GM12878 (cell line): Measurements from ENCODE around the gene EPX. TPM values are rescaled to one million over a fixed set of nuclear protein-coding genes. Genes with fewer than 3 reads are reported as not detected.

Source experiments
- ATF7 ChIP-seq: fragments of 450-650 bp; IDR thresholded peaks from 2 replicates; pipeline ENCODE4 v1.6.1; 2016; ENCODE audit warnings: low read depth, mild to moderate bottlenecking
- CEBPZ ChIP-seq: fragments of 150-350 bp; IDR thresholded peaks from 2 replicates; pipeline ENCODE4 v1.6.1; 2016; ENCODE audit warnings: low read depth, low read length
- CHD4 ChIP-seq: fragments of 200-600 bp; sonication (generic); IDR thresholded peaks from 2 replicates; pipeline ENCODE4 v1.6.1; 2016; ENCODE audit warnings: mild to moderate bottlenecking
- E4F1 ChIP-seq: fragments of 450-650 bp; IDR thresholded peaks from 2 replicates; pipeline ENCODE4 v1.6.1; 2018; ENCODE audit warnings: borderline replicate concordance, mild to moderate bottlenecking; ENCODE audit not compliant: partially characterized antibody
- IKZF2 ChIP-seq, 2 experiments: fragments of 450-650 bp; IDR thresholded peaks; 2 replicates each; pipeline ENCODE4 v1.6.1; 2017; ENCODE audit warnings: mild to moderate bottlenecking in 2 of 2, moderate library complexity in 2 of 2
- JUND ChIP-seq: IDR thresholded peaks from 2 replicates; pipeline ENCODE4 v1.6.1; 2012; ENCODE audit warnings: low read depth, mild to moderate bottlenecking, low read length, improper control_type of control experiment, moderate library complexity
- SUPT20H ChIP-seq: IDR thresholded peaks from 2 replicates; pipeline ENCODE4 v1.6.1; 2011; ENCODE audit warnings: low read depth, mild to moderate bottlenecking, low read length, moderate library complexity, borderline replicate concordance; ENCODE audit not compliant: control insufficient read depth
- USF2 ChIP-seq: IDR thresholded peaks from 2 replicates; pipeline ENCODE4 v1.6.1; 2011; ENCODE audit warnings: low read depth, low read length, improper control_type of control experiment, borderline replicate concordance
- polyA plus RNA-seq, 11 experiments: library from polyadenylated mRNA; depleted of rRNA in 4 of 11; unstranded in 6 of 11; stranded (reverse) in 5 of 11; fragments of >200 nt; fragmentation: Nextera tagmentation in 4 of 11; fragmentation: Illumina TruSeq in 1 of 11; extraction: Ambion mirVana in 4 of 11; extraction: Trizol in 1 of 11; gene quantifications; 1 replicate in 1 of 11; 2 replicates in 10 of 11; pipeline versions ENCODE4 v1.2.1 to v1.2.3, GENCODE V29; 2011 to 2016; ENCODE audit warnings: inconsistent platforms in 2 of 11, missing spikeins in 2 of 11, low read depth in 1 of 11
- total RNA-seq, 4 experiments: library from RNA; depleted of rRNA in 3 of 4; stranded (reverse); fragments of >200 nt in 3 of 4; fragmentation: Illumina TruSeq in 1 of 4; extraction: Trizol in 1 of 4; gene quantifications; 2 replicates each; pipeline versions ENCODE4 v1.2.1 to v1.2.3, GENCODE V29; 2013 to 2021

Gene EPX
- total and polyA plus RNA-seq, 10 of the 15 experiments (the other 5 are each of a cell fraction or from before 2014, with no cell fraction given): 0.03 TPM; not detected in 9

- no peak for TF ChIP-seq SUPT20H
- TF ChIP-seq USF2: no peak
- no peak for TF ChIP-seq JUND
- no peak for TF ChIP-seq CHD4
- TF ChIP-seq IKZF2 (IDR thresholded peaks at IDR 0.05): no peak
- TF ChIP-seq ATF7: no peak
- no peak for TF ChIP-seq CEBPZ
- TF ChIP-seq E4F1: no peak
Measured at GRCh38 chr17:58150394-58150793, 42.1 kb upstream of the EPX start (continued).
